ENCODE results near the gene MAB21L2. TPM values are rescaled to one million over a fixed set of nuclear protein-coding genes. Genes with fewer than 3 reads are reported as not detected.
"Not testable (repeated sequence)": the region's sequence is repeated elsewhere in the genome, so short reads cannot be mapped to it uniquely, and the experiment has no call there.

The MAB21L2 gene
- polyA plus RNA-seq, 1 donor, result 24.5 TPM

DNA sequence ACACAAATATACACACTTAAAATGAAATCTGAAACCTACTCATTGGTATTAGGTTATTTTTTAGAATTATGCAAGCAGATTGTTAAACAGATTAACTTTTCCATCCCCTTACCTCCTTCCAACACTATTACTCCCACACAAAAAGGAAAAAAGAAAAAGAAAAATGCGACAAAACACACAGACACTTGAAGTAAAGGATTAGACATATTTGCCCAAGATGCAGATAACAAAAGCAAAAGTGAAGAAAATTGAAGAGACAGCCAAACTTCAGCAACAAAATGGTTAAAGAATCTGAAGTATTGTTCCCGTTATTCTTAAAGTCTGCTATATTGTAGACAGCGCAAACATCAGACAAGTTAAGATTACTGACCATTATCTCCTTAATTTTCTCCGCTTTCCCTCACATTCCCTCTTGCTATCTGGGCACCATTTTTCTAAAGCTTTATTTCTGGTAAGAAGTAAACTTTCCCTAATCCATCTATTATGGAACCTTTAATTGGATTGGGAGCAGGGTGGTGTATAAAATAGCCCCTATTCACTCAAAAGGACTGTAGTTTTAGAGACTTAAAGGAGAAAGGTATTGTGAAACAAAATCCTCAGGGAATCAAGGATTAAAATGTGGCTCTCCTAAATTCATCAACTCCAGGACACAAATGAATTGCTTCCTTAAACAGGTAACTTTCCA, 34.7 kb upstream of the MAB21L2 start:
- Histone ChIP-seq H3K27me3 (ENCODE audit: control insufficient read depth, insufficient read depth, low read length) (no peaks in the 10 kb centered on the region), H3K4me1 (ENCODE audit: control insufficient read depth, insufficient read depth, low read length) (no peaks in the 10 kb centered on the region), H3K36me3 (ENCODE audit: control insufficient read depth, insufficient read depth, low read length) (no peaks in the 10 kb centered on the region), H3K4me3 (ENCODE audit: low read length) (no peak overlapping the region), H3K9me3 (ENCODE audit: control insufficient read depth, low read depth, low read length) (no peaks in the 10 kb centered on the region), H3K27ac (ENCODE audit: low read length) (no peak overlapping the region)
- 80% methylated on average over 2 of the region's 4 CpGs for WGBS (ENCODE audit: insufficient coverage, low lambda C conversion rate)
- no peak for DNase-seq

DNA sequence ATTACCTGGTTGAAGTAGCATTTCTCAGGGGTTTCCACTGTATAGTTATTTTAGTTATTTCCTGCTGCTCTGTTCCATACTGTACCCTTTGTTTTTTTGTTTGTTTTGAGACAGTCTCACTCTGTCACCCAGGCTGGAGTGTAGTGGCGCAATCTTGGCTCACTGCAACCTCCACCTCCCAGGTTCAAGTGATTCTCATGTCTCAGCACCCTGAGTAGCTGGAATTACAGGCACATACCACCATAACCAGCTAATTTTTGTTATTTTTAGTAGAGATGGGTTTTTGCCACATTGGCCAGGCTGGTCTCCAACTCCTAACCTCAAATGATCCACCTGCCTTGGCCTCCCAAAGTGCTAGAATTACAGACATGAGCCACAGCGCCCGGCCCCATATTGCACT, 24.1 kb upstream of the MAB21L2 start:
- H3K36me3 ChIP-seq (ENCODE audit: control insufficient read depth, insufficient read depth, low read length); DNase-seq; H3K27ac ChIP-seq (ENCODE audit: low read length); H3K4me1 ChIP-seq (ENCODE audit: control insufficient read depth, insufficient read depth, low read length); H3K4me3 ChIP-seq (ENCODE audit: low read length); H3K27me3 ChIP-seq (ENCODE audit: control insufficient read depth, insufficient read depth, low read length); H3K9me3 ChIP-seq (ENCODE audit: control insufficient read depth, low read depth, low read length): not testable (repeated sequence)
- no CpG with 5 or more reads among the region's 3 CpGs for WGBS (ENCODE audit: insufficient coverage, low lambda C conversion rate)

DNA sequence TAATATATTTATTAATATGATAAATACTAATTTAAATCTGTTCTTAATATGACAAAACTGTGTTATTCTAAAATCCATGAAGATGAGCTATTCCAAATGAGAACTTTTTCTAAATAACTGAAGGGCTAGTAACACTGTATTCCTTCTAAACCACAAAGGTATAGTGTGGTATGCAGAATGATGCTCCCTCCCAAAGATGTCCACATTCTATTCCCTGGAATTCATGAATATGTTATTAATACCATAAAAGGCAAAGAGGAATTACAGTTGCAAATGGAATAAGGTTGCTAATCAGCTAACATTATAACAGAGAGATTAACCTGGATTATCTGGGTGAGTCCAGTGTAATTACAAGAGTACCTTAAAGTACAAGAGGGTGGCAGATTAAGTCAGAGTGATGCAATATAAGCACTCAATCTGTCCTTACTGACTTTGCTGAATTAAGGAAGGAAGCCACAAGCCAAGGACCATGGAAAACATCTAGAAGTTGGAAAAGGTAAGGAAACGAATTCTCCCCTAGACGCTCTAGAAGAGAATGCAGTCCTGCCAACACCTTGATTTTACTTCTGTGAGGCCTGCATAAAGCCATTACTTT, 20.7 kb upstream of the MAB21L2 start:
- H3K27me3 ChIP-seq (ENCODE audit: control insufficient read depth, insufficient read depth, low read length), result no peaks in the 10 kb centered on the region
- 100% methylated on average over 2 of the region's 2 CpGs for WGBS (ENCODE audit: insufficient coverage, low lambda C conversion rate)
- H3K36me3 ChIP-seq (ENCODE audit: control insufficient read depth, insufficient read depth, low read length), result peaks cover 6% of the 10 kb centered on the region
- H3K27ac ChIP-seq (ENCODE audit: low read length), result no peak overlapping the region
- no peak for DNase-seq
- H3K4me1 ChIP-seq (ENCODE audit: control insufficient read depth, insufficient read depth, low read length), result no peaks in the 10 kb centered on the region
- no peaks in the 10 kb centered on the region for H3K9me3 ChIP-seq (ENCODE audit: control insufficient read depth, low read depth, low read length)
- H3K4me3 ChIP-seq (ENCODE audit: low read length), result no peak overlapping the region

DNA sequence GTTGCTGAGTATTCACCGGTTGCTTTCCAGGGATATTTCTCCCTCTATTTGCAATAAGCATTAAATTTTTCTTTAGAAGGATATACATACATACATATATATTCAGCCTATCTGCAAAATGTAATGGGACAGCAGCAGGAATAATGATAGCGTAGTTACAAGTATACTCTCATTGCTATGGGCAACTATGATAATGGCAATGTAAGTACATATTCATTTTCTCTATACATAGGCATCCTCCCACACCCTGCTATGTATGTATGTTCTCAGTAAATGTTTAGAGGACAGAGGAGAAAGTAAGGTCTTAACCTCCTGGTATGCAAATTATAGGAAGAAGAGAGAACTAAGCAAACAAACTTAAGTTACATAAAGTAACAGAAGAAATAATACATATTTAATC, 19.7 kb upstream of the MAB21L2 start:
- H3K36me3 ChIP-seq (ENCODE audit: control insufficient read depth, insufficient read depth, low read length), result peaks cover 6% of the 10 kb centered on the region
- no peak overlapping the region for H3K27ac ChIP-seq (ENCODE audit: low read length)
- no peaks in the 10 kb centered on the region for H3K4me1 ChIP-seq (ENCODE audit: control insufficient read depth, insufficient read depth, low read length)
- WGBS (ENCODE audit: insufficient coverage, low lambda C conversion rate), result no CpG with 5 or more reads among the region's 2 CpGs
- no peaks in the 10 kb centered on the region for H3K27me3 ChIP-seq (ENCODE audit: control insufficient read depth, insufficient read depth, low read length)
- DNase-seq, result no peak
- no peaks in the 10 kb centered on the region for H3K9me3 ChIP-seq (ENCODE audit: control insufficient read depth, low read depth, low read length)
- H3K4me3 ChIP-seq (ENCODE audit: low read length), result no peak overlapping the region

DNA sequence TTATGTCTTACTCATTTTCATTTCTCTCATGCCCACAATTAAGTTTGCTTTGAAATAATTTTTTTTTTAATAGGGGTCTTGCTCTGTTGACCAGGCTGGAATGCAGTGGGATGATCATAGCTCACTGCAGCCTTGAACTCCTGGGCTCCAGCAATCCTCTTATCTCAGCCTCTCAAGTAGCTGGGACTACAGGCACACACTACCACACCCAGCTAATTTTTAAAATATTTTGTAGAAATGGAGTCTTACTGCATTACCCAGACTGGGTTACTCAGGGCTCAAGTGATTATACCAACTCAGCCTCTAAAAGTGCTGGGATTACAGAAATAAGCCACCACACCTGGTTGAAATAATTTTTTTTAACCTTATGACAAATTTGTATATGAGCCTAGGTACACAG, 19.2 kb upstream of the MAB21L2 start:
- no peaks in the 10 kb centered on the region for H3K27me3 ChIP-seq (ENCODE audit: control insufficient read depth, insufficient read depth, low read length)
- no peaks in the 10 kb centered on the region for H3K9me3 ChIP-seq (ENCODE audit: control insufficient read depth, low read depth, low read length)
- H3K4me1 ChIP-seq (ENCODE audit: control insufficient read depth, insufficient read depth, low read length), result no peaks in the 10 kb centered on the region
- H3K4me3 ChIP-seq (ENCODE audit: low read length), result no peak overlapping the region
- peaks cover 6% of the 10 kb centered on the region for H3K36me3 ChIP-seq (ENCODE audit: control insufficient read depth, insufficient read depth, low read length)
- no peak for DNase-seq
- H3K27ac ChIP-seq (ENCODE audit: low read length), result no peak overlapping the region

DNA sequence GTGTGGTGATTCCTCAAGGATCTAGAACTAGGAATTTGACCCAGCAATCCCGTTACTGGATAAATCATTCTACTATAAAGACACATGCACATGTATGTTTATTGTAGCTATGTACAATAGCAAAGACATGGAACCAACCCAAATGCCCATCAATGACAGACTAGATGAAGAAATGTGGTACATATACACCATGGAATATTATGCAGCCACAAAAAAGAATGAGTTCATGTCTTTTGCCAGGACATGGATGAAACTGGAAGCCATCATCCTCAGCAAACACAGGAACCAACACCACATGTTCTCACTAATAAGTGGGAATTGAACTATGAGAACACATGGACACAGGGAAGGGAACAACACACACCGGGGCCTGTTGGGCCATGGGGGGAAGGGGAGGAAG, 17.0 kb upstream of the MAB21L2 start:
- not testable (repeated sequence) for DNase-seq; H3K36me3 ChIP-seq (ENCODE audit: control insufficient read depth, insufficient read depth, low read length); H3K4me3 ChIP-seq (ENCODE audit: low read length); H3K9me3 ChIP-seq (ENCODE audit: control insufficient read depth, low read depth, low read length); H3K27me3 ChIP-seq (ENCODE audit: control insufficient read depth, insufficient read depth, low read length); H3K4me1 ChIP-seq (ENCODE audit: control insufficient read depth, insufficient read depth, low read length); H3K27ac ChIP-seq (ENCODE audit: low read length)
- whole genome bisulfite sequencing (ENCODE audit: insufficient coverage, low lambda C conversion rate), result no CpG with 5 or more reads among the region's 2 CpGs

DNA sequence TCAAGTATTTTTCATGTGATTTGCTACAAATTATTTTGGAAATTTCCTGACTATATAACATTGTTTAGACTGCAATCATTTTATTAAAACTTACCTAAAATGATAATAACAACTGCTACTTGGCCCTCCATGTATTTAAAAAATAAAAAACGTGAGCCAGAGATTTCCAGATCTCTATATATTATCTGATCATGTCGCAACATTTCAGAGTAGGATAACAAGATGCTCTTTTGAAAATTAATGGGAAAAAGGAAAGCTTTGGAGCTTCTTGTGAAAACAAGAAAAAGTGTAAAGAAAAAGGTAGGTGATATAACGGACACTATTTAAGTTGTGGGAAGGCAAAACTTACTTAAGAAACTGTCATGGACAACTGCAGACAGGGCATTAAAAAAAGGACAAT, 14.9 kb upstream of the MAB21L2 start:
- H3K27ac ChIP-seq (ENCODE audit: low read length), result no peak overlapping the region
- no peaks in the 10 kb centered on the region for H3K9me3 ChIP-seq (ENCODE audit: control insufficient read depth, low read depth, low read length)
- DNase-seq, result no peak
- H3K27me3 ChIP-seq (ENCODE audit: control insufficient read depth, insufficient read depth, low read length), result no peaks in the 10 kb centered on the region
- H3K4me1 ChIP-seq (ENCODE audit: control insufficient read depth, insufficient read depth, low read length), result no peaks in the 10 kb centered on the region
- WGBS (ENCODE audit: insufficient coverage, low lambda C conversion rate), result 89% methylated on average over 3 of the region's 3 CpGs
- H3K36me3 ChIP-seq (ENCODE audit: control insufficient read depth, insufficient read depth, low read length), result peaks cover 6% of the 10 kb centered on the region
- no peak overlapping the region for H3K4me3 ChIP-seq (ENCODE audit: low read length)

DNA sequence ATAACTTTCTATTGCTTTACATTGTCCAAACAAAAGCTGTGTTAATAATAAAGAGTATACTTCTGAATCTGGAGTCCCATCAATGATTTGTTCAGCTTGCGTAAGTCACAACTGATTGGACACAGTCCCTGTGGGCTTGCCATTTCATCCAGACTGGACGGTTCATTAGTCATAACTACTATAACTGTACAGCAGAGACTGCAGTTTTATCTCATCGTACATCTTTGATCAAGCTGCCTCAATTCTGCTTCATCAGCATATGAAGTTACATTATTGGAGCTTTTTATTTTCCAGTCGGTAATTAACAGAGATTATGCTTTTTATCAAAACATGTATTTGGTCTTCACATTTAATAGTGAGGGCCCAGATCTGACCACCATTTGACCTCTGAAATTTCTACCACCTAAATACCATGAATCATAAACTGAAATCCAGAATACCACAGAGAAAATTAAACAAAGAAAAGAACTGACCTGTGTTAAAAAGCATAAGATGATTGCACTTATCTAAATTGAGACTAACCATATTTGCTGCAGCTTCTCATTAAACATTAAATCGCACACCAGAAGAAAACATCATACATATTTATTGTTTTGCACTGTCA, 12.5 kb upstream of the MAB21L2 start:
- 87% methylated on average over 3 of the region's 5 CpGs for WGBS (ENCODE audit: insufficient coverage, low lambda C conversion rate)
- H3K27me3 ChIP-seq (ENCODE audit: control insufficient read depth, insufficient read depth, low read length), result no peaks in the 10 kb centered on the region
- no peak overlapping the region for H3K4me3 ChIP-seq (ENCODE audit: low read length)
- H3K36me3 ChIP-seq (ENCODE audit: control insufficient read depth, insufficient read depth, low read length), result peaks cover 6% of the 10 kb centered on the region
- DNase-seq, result no peak
- no peaks in the 10 kb centered on the region for H3K9me3 ChIP-seq (ENCODE audit: control insufficient read depth, low read depth, low read length)
- H3K27ac ChIP-seq (ENCODE audit: low read length), result no peak overlapping the region
- H3K4me1 ChIP-seq (ENCODE audit: control insufficient read depth, insufficient read depth, low read length), result no peaks in the 10 kb centered on the region

DNA sequence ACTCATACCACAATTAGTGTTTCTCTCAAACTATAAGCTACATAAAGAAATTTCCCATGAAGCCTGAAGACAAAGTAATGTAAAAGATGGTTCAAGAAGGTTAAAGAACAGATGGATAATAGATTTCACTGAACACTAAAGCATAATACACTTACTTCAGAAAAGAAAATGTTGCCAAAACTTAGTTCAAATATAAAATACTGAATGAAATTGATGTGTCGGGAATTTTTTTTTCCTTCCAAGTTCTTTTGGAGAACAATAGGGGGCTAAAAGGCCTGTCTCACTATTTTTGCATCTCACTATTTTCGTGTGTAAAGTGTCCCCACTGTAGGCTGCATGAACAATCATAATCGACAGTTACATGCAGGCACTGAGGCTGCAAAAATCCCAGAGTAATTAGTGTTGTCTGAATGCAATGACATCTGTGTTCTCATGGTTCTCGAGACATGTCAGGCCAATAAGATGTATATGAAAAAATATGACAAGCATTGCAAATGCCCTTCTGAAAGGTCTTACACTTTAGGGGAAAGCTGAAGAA, 11.9 kb upstream of the MAB21L2 start:
- Histone ChIP-seq H3K9me3 (ENCODE audit: control insufficient read depth, low read depth, low read length) (no peaks in the 10 kb centered on the region), H3K27ac (ENCODE audit: low read length) (no peak overlapping the region), H3K4me1 (ENCODE audit: control insufficient read depth, insufficient read depth, low read length) (no peaks in the 10 kb centered on the region), H3K36me3 (ENCODE audit: control insufficient read depth, insufficient read depth, low read length) (peaks cover 4% of the 10 kb centered on the region), H3K27me3 (ENCODE audit: control insufficient read depth, insufficient read depth, low read length) (no peaks in the 10 kb centered on the region), H3K4me3 (ENCODE audit: low read length) (no peak overlapping the region)
- 83% methylated on average over 1 of the region's 4 CpGs for WGBS (ENCODE audit: insufficient coverage, low lambda C conversion rate)
- DNase-seq, result no peak

DNA sequence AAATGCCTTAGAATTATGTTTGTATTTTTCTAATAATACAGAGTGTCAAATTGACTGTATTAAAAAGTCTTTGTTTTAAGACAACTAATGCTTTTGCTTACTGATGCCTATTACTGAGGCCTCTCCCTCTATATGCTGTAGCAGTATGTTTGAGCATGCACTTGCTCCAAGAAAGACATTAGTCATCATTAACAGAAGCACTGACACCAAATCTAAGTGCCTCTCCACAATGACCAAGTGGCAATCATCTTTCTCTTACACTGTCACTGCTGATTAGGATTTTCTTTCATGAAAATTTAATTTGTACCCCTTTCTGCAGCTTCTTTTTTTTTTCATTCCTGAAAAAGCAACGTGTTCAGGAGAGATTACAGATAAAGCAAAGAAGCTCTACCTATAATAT, 11.1 kb upstream of the MAB21L2 start:
- H3K36me3 ChIP-seq (ENCODE audit: control insufficient read depth, insufficient read depth, low read length), result peaks cover 2% of the 10 kb centered on the region
- H3K9me3 ChIP-seq (ENCODE audit: control insufficient read depth, low read depth, low read length), result no peaks in the 10 kb centered on the region
- no peak overlapping the region for H3K4me3 ChIP-seq (ENCODE audit: low read length)
- DNase-seq, result no peak
- H3K27ac ChIP-seq (ENCODE audit: low read length), result no peak overlapping the region
- H3K4me1 ChIP-seq (ENCODE audit: control insufficient read depth, insufficient read depth, low read length), result no peaks in the 10 kb centered on the region
- H3K27me3 ChIP-seq (ENCODE audit: control insufficient read depth, insufficient read depth, low read length), result no peaks in the 10 kb centered on the region
- 71% methylated on average over 1 of the region's 1 CpG for WGBS (ENCODE audit: insufficient coverage, low lambda C conversion rate)
